Activated CD4-positive, alpha-beta memory T cell treated with anti-CD3 and anti-CD28 coated beads for 36 hours (primary cell): Measurements from ENCODE around the gene CHRNE. TPM values are rescaled to one million over a fixed set of nuclear protein-coding genes. Genes with fewer than 3 reads are reported as not detected.
"Not testable (repeated sequence)": the region's sequence is repeated elsewhere in the genome, so short reads cannot be mapped to it uniquely, and the experiment has no call there.

ENCODE experiments used
- CTCF ChIA-PET: fragments of 350-600 bp; sonication (Branson Sonifier 250); formaldehyde crosslinking; loops from one replicate; lab custom pipeline; 2021; ENCODE audit warnings: antibody characterized with exemption, inconsistent platforms; lab: Charles Lee
- POLR2A ChIA-PET: fragments of 350-600 bp; sonication (Branson Sonifier 250); formaldehyde crosslinking; loops from one replicate; lab custom pipeline; 2021; ENCODE audit warnings: antibody characterized with exemption; lab: Charles Lee
- DNase-seq: peaks from one replicate; pipeline ENCODE4 v3.0.0-alpha.2; 2020
- H3K27ac Mint-ChIP-seq: one replicate; pipeline ENCODE4 v1.8.0; 2021; ENCODE audit warnings: mixed read lengths
- H3K27me3 Mint-ChIP-seq: one replicate; pipeline ENCODE4 v1.8.0; 2021; ENCODE audit warnings: mixed read lengths
- H3K36me3 Mint-ChIP-seq: one replicate; pipeline ENCODE4 v1.8.0; 2021; ENCODE audit warnings: mixed read lengths
- H3K4me1 Mint-ChIP-seq: one replicate; pipeline ENCODE4 v1.8.0; 2021; ENCODE audit warnings: low read depth, mixed read lengths
- H3K4me3 Mint-ChIP-seq: one replicate; pipeline ENCODE4 v1.8.0; 2021; ENCODE audit warnings: mild to moderate bottlenecking, mixed read lengths
- H3K9me3 Mint-ChIP-seq: one replicate; pipeline ENCODE4 v1.8.0; 2021; ENCODE audit warnings: mixed read lengths
- intact Hi-C: fragments of 100-400 bp; cut with micrococcal nuclease; formaldehyde crosslinking; loops from one replicate; pipeline ENCODE4 v1.15.1; 2023
- total RNA-seq, 2 experiments: library from RNA; stranded (reverse); gene quantifications; one replicate each; pipeline ENCODE4 v1.2.3, GENCODE V29; 2021

The CHRNE gene
- total RNA-seq, 2 experiments from 2014 or later = 0.45 to 0.56 TPM

DNA sequence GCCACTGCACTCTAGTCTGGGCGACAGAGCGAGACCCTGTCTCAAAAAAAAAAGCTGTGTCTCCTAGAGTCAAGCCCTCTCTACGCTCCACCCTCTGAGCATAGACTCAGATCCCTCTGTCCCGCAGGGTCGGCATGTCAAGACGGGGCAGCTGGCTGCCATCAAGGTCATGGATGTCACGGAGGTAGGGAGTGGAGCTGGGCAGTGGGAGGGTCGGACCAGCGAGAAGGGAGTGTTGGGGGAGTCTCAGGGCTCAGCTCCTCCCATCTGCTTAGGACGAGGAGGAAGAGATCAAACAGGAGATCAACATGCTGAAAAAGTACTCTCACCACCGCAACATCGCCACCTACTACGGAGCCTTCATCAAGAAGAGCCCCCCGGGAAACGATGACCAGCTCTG is 22.0 kb downstream of the CHRNE start:
- no peak overlapping the region for H3K27ac Mint-ChIP-seq

DNA sequence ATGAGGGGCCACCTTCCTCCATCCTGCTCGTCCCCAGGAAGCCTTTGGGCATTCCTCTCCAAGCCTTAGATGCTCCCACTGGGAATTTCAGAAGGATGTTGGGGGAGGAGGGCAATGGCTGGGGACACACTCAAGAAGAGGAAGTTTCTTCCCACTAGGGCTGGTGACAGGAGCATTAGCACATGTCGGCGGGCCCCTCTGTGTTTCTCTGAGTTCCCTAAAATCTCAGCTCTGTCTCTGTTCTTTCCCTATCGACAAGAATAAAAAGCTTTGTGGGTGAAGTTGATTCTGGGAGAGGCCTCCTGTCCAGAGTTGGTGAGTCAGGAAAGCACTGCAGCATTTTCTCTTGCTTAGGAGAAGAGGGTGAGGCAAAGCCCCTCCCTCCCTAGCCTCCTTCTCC is 23.3 kb downstream of the CHRNE start:
- Mint-ChIP-seq H3K4me3 (no peak overlapping the region), H3K27me3 (no peaks in the 10 kb centered on the region), H3K4me1 (no peaks in the 10 kb centered on the region), H3K36me3 (no peaks in the 10 kb centered on the region), H3K9me3 (no peaks in the 10 kb centered on the region), H3K27ac (no peak overlapping the region)
- ChIA-PET POLR2A (no interaction called here), CTCF (no interaction called here)
- intact Hi-C loops = no loop called here
- no peak for DNase-seq

More for the DNA sequence above, 22.0 kb downstream of the CHRNE start:
- intact Hi-C loops = loop anchor here (10.0 kb wide), 1 partner anchor 46 kb away; the partner anchor contains the start of gene MINK1
- Mint-ChIP-seq H3K9me3 (no peaks in the 10 kb centered on the region), H3K36me3 (peaks cover 4% of the 10 kb centered on the region), H3K4me3 (no peak overlapping the region), H3K4me1 (no peaks in the 10 kb centered on the region), H3K27me3 (no peaks in the 10 kb centered on the region)
- no peak for DNase-seq
- CTCF ChIA-PET = interaction anchor here (1.0 to 2.3 kb wide), 7 partner anchors 23 to 314 kb away, joined by 3 to 8 read pairs (median 4); partner anchors contain the start of gene ARRB2
- POLR2A ChIA-PET = no interaction called here

DNA sequence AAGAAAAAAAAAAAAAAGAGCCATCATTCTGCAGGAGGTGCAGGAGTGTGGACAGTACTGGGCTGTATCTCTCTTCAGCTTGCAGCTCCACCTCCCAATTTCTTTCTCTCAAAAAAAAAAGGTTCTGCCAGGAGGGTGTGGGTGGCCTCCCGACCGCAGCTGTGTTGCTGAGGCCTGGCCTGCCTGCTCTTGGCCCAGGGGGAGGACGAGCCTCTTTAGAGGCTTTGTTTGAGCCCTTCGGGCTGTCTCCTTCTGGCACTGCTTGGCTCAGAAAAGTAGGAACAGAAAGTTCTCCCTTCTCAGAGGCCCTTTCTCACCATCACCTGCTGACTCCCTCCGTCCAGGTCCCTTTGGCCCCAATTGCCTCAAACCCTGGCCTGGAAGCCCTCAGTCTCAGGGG is 25.8 kb downstream of the CHRNE start:
- Mint-ChIP-seq H3K4me1 (no peaks in the 10 kb centered on the region), H3K27ac (no peak overlapping the region), H3K9me3 (no peaks in the 10 kb centered on the region), H3K27me3 (no peaks in the 10 kb centered on the region), H3K36me3 (no peaks in the 10 kb centered on the region), H3K4me3 (no peak overlapping the region)
- no peak for DNase-seq
- ChIA-PET CTCF (interaction anchor here (0.6 kb wide), 1 partner anchor 12 kb away, joined by 3 read pairs; no protein-coding TSS in a partner anchor), POLR2A (interaction anchor here (0.6 kb wide), 1 partner anchor 10 kb away, joined by 3 read pairs; no protein-coding TSS in a partner anchor)
- intact Hi-C loops = no loop called here

DNA sequence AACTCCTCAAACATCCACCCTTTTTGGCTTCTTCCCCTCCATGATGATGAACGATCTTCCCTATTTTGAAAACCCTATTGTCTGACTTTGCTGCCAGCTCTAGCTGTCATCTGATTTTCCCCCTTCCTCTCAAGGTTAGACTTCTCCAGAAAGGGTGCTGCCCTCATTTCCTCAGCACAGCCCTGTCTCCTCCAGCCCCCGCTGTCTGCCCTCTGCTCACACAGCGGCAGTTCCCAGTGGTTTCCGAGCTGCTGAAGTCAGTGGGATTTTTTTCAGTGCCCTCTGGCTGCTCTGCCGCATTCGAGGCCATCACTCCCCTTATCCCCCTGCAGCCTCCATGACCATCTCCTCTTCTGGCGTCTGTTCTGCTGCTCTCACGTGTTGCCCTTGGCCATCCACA is 30.1 kb downstream of the CHRNE start:
- H3K4me1 Mint-ChIP-seq = no peaks in the 10 kb centered on the region
- ChIA-PET POLR2A (no interaction called here), CTCF (interaction anchor here (2.0 kb wide), 1 partner anchor 83 kb away, joined by 4 read pairs; no protein-coding TSS in a partner anchor)
- H3K9me3 Mint-ChIP-seq = no peaks in the 10 kb centered on the region
- H3K36me3 Mint-ChIP-seq = peaks cover 2% of the 10 kb centered on the region
- H3K27ac Mint-ChIP-seq = no peak overlapping the region
- no peak overlapping the region for H3K4me3 Mint-ChIP-seq
- intact Hi-C loops = no loop called here
- no peaks in the 10 kb centered on the region for H3K27me3 Mint-ChIP-seq
- no peak for DNase-seq

DNA sequence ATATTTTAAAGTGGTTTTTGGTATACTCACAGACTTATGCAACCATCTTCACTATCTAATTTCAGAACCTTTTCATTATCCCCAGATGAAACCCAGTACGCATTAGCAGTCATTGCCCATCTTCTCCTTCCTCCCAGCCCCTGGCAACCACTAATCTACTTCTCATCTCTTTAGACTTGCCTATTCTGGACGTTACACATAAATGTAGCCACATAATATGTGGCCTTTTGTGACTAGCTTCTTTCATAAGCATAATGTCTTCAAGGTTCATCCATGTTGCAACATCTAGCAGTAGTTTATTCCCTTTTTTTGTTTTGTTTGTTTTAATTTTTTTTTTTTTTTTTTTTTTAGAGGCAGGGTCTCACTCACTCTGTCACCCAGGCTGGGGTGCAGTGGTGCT is 32.0 kb downstream of the CHRNE start:
- Mint-ChIP-seq H3K4me1 (no peaks in the 10 kb centered on the region), H3K9me3 (no peaks in the 10 kb centered on the region), H3K27me3 (no peaks in the 10 kb centered on the region), H3K4me3 (no peak overlapping the region), H3K36me3 (peaks cover 2% of the 10 kb centered on the region), H3K27ac (no peak overlapping the region)
- ChIA-PET CTCF (interaction anchor here (0.7 kb wide), 1 partner anchor 263 kb away, joined by 3 read pairs; no protein-coding TSS in a partner anchor), POLR2A (no interaction called here)
- DNase-seq = no peak
- intact Hi-C loops = no loop called here

DNA sequence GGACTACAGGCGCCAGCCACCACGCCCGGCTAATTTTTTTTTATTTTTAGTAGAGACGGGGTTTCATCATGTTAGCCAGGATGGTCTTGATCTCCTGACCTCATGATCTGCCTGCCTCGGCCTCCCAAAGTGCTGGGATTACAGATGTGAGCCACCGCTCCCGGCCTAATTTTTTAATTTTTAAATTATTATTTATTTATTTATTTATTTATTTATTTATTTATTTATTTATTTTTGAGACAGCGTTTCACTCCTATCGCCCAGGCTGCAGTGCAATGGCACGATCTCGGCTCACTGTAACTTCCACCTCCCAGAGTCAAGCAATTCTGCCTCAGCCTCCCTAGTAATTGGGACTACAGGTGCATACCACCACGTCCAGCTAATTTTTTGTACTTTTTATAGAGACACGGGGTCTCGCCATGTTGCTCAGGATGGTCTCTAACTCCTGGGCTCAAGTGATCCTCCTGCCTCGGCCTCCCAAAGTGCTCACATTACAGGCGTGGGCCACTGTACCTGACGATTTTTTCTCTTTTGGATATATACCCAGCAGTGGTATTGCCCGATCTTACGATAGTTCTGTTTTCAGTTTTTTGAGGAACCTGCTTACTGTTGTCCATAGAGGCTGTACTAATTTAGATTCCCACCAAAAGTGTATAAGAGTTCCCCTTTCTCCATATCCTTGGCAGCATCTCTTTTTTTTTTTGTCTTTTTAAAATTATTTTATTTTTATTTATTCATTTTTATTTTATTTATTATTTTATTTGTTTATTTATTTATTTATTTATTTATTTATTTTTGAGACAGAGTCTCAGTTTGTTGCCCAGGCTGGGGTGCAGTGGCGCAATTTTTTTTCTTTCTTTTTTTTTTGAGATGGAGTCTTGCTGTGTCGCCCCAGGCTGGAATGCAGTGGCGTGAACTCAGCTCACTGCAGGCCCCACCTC is 33.6 kb downstream of the CHRNE start:
- H3K4me3 Mint-ChIP-seq, H3K9me3 Mint-ChIP-seq, H3K27ac Mint-ChIP-seq, H3K4me1 Mint-ChIP-seq, H3K27me3 Mint-ChIP-seq, H3K36me3 Mint-ChIP-seq, DNase-seq, CTCF ChIA-PET, intact Hi-C loops: not testable (repeated sequence)
- POLR2A ChIA-PET = interaction anchor here (0.7 kb wide), 1 partner anchor 62 kb away, joined by 4 read pairs; the partner anchor contains the start of gene PLD2

DNA sequence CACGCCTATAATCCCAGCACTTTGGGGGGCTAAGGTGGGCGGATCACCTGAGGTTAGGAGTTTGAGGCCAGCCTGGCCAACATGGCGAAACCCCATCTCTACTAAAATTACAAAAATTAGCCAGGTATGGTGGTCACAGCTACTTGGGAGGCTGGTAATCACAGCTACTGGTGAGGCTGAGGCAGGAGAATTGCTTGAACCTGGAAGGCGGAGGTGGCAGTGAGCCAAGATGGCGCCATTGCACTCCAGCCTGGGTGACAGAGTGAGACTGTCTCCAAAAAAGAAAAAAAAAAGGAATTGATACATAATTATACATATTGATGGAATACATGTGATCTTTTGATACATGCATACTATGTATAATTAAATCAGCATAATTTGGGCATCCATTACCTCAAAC is 35.4 kb downstream of the CHRNE start:
- H3K36me3 Mint-ChIP-seq, H3K27ac Mint-ChIP-seq, H3K4me3 Mint-ChIP-seq, H3K9me3 Mint-ChIP-seq, H3K27me3 Mint-ChIP-seq, DNase-seq, H3K4me1 Mint-ChIP-seq, CTCF ChIA-PET, intact Hi-C loops: not testable (repeated sequence)
- POLR2A ChIA-PET = interaction anchor here (0.5 kb wide), 2 partner anchors 9 to 292 kb away, joined by 3 to 4 read pairs; no protein-coding TSS in a partner anchor

DNA sequence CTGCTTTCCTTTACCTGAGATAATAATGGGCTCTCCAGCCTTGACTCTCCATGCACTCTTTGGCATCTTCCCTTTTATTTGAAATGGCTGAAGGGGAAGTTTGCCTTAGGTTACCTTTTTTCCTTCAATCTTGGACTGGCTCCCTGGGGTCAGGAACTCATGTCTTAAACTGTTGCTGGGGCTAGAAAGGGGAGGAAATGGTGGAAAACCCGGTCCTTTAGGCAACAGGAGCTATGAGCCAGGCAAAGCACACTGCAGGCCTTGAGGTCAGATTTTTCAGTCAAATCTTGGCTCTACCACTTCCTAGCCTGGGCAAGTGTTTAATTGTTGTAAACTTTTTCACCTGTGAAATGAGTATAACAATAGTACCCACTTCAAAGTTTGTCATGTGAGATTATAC is 39.6 kb downstream of the CHRNE start:
- H3K4me1 Mint-ChIP-seq = peaks cover 4% of the 10 kb centered on the region
- CTCF ChIA-PET = interaction anchor here (0.9 kb wide), 1 partner anchor 215 kb away, joined by 3 read pairs; the partner anchor contains the start of gene ZFP3
- H3K27me3 Mint-ChIP-seq = no peaks in the 10 kb centered on the region
- intact Hi-C loops = no loop called here
- no peak for DNase-seq
- no peaks in the 10 kb centered on the region for H3K9me3 Mint-ChIP-seq
- POLR2A ChIA-PET = no interaction called here
- no peak overlapping the region for H3K4me3 Mint-ChIP-seq
- H3K36me3 Mint-ChIP-seq = peaks cover 4% of the 10 kb centered on the region
- H3K27ac Mint-ChIP-seq = no peak overlapping the region

DNA sequence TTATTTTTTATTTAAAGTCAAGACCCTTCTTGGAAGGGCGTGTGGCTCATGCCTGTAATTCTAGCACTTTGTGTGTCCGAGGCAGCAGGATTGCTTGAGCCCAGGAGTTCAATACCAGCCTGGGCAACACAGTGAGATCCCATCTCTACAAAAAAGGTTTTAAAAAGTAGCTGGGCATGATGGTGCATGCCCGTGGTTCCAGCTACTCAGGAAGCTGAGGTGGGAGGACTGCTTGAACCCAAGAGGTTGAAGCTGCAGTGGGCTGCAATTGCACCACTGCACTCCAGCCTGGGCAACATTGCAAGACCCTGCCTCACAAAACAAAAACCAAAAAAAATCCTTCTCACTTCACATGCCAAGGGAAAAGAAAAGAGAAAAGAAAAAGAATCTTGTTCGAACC is 40.2 kb downstream of the CHRNE start:
- CTCF ChIA-PET = no interaction called here
- no peak for DNase-seq
- intact Hi-C loops = no loop called here
- Mint-ChIP-seq H3K4me3 (no peak overlapping the region), H3K9me3 (no peaks in the 10 kb centered on the region), H3K27me3 (no peaks in the 10 kb centered on the region), H3K4me1 (peaks cover 4% of the 10 kb centered on the region), H3K36me3 (peaks cover 4% of the 10 kb centered on the region), H3K27ac (no peak overlapping the region)
- POLR2A ChIA-PET = no interaction called here

DNA sequence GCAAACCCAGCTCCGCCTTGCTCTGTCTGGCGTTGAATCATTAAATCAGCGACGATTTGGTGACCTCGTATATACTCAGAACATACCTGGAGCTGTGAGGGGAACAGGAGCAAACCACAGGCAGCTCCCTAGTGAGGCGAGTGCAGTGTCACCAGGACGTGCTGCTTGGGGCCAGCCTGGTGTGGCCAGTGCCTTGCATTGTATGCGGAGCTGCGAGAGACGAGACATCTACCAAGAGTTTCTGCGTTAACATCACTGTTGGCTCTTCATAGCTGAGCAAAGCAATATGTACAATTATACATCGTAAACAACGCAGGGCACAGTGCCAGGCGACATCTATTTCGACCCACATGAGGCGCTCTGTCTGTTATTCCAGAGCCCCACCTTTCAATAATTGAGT is 41.8 kb downstream of the CHRNE start:
- intact Hi-C loops = no loop called here
- H3K36me3 Mint-ChIP-seq = peaks cover 5% of the 10 kb centered on the region
- no peaks in the 10 kb centered on the region for H3K27me3 Mint-ChIP-seq
- ChIA-PET CTCF (interaction anchor here (0.5 to 1.2 kb wide), 3 partner anchors 27 to 450 kb away, joined by 3 to 4 read pairs (median 3); no protein-coding TSS in a partner anchor), POLR2A (no interaction called here)
- no peak for DNase-seq
- no peak overlapping the region for H3K27ac Mint-ChIP-seq
- peaks cover 6% of the 10 kb centered on the region for H3K4me1 Mint-ChIP-seq
- no peak overlapping the region for H3K4me3 Mint-ChIP-seq
- no peaks in the 10 kb centered on the region for H3K9me3 Mint-ChIP-seq

DNA sequence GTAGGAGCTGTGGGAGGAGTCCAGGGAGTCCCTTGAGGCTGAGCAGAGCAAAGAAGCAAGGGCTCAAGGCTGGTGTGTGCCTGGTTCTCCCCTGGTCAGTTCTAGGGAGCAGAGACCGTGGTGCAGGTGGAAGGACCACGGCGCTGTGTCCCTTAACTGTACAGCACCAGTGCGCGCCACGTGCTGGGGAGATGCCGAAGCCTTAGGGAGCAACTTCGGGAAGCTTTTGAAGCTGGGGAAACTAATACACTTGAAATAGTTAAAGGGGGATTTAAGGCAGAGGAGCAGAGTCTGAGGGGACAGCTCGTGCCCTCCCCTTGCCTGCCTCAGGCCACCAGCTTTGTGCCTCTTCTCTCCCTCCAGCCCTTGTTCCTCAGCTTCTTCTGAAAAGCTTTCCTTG is 42.2 kb downstream of the CHRNE start:
- no peak for DNase-seq
- no peaks in the 10 kb centered on the region for H3K9me3 Mint-ChIP-seq
- no peak overlapping the region for H3K4me3 Mint-ChIP-seq
- H3K27me3 Mint-ChIP-seq = no peaks in the 10 kb centered on the region
- intact Hi-C loops = no loop called here
- no peak overlapping the region for H3K27ac Mint-ChIP-seq
- H3K36me3 Mint-ChIP-seq = peaks cover 5% of the 10 kb centered on the region
- ChIA-PET POLR2A (no interaction called here), CTCF (interaction anchor here (0.5 to 1.2 kb wide), 3 partner anchors 27 to 449 kb away, joined by 3 to 4 read pairs (median 3); no protein-coding TSS in a partner anchor)
- H3K4me1 Mint-ChIP-seq = peaks cover 6% of the 10 kb centered on the region
